ENCODE data around the gene ARHGEF7. TPM values are rescaled to one million over a fixed set of nuclear protein-coding genes. Genes with fewer than 3 reads are reported as not detected.

Gene ARHGEF7
- polyA plus RNA-seq, 1 experiment, result 32.0 TPM

DNA sequence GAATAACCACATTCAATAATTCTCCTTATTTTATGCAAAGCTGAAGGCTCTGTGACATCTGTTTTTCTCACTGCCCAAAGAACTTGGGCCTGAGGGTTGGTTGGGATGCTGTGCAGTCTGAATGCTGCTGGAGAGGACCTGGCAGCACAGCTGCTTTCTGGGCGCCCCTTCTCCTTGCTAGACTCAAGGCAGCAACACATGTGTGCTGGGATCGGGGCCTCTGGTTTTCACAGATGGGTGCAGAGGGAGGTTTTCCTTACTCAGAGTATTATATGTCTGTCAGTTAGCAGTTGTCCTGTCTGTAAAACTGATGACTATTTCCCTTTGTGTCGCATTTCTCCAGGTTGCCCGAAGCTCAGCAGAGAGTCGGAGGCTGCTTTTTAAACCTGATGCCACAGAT lies 152.1 kb downstream of the ARHGEF7 start:
- TF ChIP-seq, protein P1, sequence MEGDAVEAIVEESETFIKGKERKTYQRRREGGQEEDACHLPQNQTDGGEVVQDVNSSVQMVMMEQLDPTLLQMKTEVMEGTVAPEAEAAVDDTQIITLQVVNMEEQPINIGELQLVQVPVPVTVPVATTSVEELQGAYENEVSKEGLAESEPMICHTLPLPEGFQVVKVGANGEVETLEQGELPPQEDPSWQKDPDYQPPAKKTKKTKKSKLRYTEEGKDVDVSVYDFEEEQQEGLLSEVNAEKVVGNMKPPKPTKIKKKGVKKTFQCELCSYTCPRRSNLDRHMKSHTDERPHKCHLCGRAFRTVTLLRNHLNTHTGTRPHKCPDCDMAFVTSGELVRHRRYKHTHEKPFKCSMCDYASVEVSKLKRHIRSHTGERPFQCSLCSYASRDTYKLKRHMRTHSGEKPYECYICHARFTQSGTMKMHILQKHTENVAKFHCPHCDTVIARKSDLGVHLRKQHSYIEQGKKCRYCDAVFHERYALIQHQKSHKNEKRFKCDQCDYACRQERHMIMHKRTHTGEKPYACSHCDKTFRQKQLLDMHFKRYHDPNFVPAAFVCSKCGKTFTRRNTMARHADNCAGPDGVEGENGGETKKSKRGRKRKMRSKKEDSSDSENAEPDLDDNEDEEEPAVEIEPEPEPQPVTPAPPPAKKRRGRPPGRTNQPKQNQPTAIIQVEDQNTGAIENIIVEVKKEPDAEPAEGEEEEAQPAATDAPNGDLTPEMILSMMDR (IDR thresholded peaks at IDR 0.05; ENCODE audit: insufficient read depth, low read depth, low read length), result no peak
- POLR2A ChIA-PET, result no interaction called here
- CTCF ChIA-PET, result interaction anchor here (1.7 kb wide), 1 partner anchor 14 kb away, joined by 4 read pairs; no protein-coding TSS in a partner anchor
- no peaks in the 10 kb centered on the region for H3K27me3 ChIP-seq (ENCODE audit: control insufficient read depth, insufficient read depth, low read length)
- DNase-seq (ENCODE audit: low read depth), result no peak
- H3K4me3 ChIP-seq (ENCODE audit: low read depth, low read length), result no peak overlapping the region
- H3K36me3 ChIP-seq (ENCODE audit: control insufficient read depth, insufficient read depth, low read length), result peaks cover 9% of the 10 kb centered on the region

DNA sequence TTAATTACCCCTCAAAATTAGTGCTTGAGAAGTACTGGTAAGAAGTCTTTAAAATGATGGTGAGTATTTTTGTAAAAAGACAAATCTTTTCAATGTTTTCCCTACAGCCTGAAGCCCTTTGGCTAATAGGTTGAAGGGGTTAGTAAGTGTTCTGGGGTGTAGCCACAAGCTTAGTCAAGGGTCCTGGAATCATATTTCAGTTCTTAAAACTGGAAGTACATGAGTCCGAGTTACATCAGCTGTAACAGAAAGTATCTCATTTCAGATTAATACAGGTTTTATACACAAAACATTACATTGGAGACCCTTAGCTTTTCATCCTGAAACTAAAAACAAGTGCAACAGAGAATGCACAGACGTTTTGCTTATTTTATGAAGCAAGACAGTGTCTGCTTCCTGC lies 152.7 kb downstream of the ARHGEF7 start:
- POLR2A ChIA-PET, result interaction anchor here (0.6 kb wide), 1 partner anchor 27 kb away, joined by 3 read pairs; no protein-coding TSS in a partner anchor
- no peak overlapping the region for H3K4me3 ChIP-seq (ENCODE audit: low read depth, low read length)
- no peak for DNase-seq (ENCODE audit: low read depth)
- H3K27me3 ChIP-seq (ENCODE audit: control insufficient read depth, insufficient read depth, low read length), result no peaks in the 10 kb centered on the region
- TF ChIP-seq, protein P1 (IDR thresholded peaks at IDR 0.05; ENCODE audit: insufficient read depth, low read depth, low read length), result no peak
- H3K36me3 ChIP-seq (ENCODE audit: control insufficient read depth, insufficient read depth, low read length), result peaks cover 9% of the 10 kb centered on the region
- CTCF ChIA-PET, result interaction anchor here (0.6 to 1.7 kb wide), 2 partner anchors 14 to 830 kb away, joined by 3 to 4 read pairs; no protein-coding TSS in a partner anchor

DNA sequence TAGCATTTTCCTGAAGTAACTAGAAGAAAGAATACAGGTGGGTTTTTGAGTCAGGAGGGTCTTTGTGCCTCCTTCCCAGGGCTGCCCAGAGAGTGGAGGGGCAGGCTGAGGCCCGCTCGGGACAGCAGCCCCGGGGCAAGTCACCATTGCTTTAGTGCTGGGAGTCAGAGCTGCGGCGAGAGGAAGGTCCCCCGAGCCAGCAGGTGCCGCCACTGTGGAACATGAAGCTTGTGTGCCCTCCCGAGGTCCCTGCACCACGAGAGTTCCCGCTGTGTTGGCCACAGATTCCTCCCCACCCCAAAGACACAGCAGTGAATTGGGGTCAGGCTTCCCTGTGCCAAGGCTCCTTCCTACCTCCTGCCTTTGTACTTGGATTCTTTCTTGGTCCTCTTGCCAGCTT lies 154.4 kb downstream of the ARHGEF7 start:
- no peak for DNase-seq (ENCODE audit: low read depth)
- H3K27me3 ChIP-seq (ENCODE audit: control insufficient read depth, insufficient read depth, low read length), result no peaks in the 10 kb centered on the region
- peaks cover 17% of the 10 kb centered on the region for H3K36me3 ChIP-seq (ENCODE audit: control insufficient read depth, insufficient read depth, low read length)
- no peak overlapping the region for H3K4me3 ChIP-seq (ENCODE audit: low read depth, low read length)
- ChIA-PET CTCF (no interaction called here), POLR2A (no interaction called here)
- TF ChIP-seq, protein P1 (IDR thresholded peaks at IDR 0.05; ENCODE audit: insufficient read depth, low read depth, low read length), result no peak

DNA sequence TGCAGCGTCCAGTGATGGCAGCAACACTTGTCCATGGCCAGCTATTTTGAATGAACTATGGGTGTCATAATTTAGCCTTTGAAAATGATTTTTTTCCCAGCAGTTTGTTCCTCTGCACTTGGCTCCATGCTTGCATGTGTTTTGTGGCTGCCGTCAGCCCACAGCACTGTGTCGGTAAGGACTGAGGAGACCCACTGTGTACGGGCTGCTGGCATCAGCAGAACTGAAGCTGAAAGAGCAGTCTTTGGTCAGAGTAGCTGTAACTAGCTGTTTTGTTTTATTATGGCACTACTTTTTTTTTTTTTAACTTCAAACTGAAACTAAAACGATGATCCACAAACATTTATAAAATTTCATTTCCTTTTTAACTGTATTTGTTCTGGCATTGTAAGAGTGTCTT lies 155.0 kb downstream of the ARHGEF7 start:
- ChIA-PET CTCF (interaction anchor here (1.6 kb wide), 1 partner anchor 46 kb away, joined by 3 read pairs; no protein-coding TSS in a partner anchor), POLR2A (no interaction called here)
- no peak overlapping the region for H3K4me3 ChIP-seq (ENCODE audit: low read depth, low read length)
- DNase-seq (ENCODE audit: low read depth), result no peak
- TF ChIP-seq, protein P1 (IDR thresholded peaks at IDR 0.05; ENCODE audit: insufficient read depth, low read depth, low read length), result no peak
- H3K36me3 ChIP-seq (ENCODE audit: control insufficient read depth, insufficient read depth, low read length), result peaks cover 17% of the 10 kb centered on the region
- no peaks in the 10 kb centered on the region for H3K27me3 ChIP-seq (ENCODE audit: control insufficient read depth, insufficient read depth, low read length)

DNA sequence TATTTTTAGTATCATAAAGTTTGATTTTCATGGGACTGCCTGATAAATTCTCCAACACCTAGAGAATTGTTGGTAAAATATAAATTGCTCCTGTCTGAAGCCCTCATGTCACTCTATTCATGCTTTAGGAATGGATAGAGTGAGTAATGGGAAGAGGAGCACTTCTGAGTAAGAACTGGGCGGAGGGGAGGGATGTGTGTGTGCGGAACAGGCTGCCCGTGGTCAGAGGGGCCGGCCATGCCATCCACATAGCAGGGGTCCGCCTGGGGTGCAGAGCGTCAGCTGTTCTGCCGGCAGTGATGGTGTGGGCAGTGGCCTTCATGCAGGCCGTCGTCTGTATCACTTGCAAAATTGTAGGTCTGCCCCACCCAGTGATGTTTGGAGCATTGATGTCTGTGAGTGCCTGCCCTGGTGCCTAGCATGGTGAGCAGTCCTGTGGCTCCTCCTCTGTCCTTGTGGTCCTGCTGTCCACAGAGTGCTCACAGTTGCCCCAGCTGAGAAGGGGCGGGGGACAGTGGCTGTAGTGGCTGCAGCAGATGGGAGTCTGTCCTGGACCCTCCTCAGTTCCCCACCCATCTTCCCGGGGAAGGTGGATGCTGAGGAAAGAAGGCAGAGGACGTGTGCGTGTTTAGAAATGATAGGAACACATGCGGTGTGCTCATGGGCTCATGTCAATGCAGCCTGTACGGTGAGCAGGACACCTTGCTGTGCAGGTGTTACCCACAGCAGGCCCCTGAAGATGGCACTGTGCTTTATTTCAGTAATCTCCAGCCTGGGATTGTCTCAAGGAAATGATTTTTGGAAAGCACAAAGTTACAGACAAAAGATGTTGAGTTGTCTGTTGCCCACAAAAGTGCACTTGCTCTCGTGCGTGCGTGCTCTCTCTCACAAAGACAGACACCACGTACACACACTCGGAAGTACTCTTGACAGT lies 155.9 kb downstream of the ARHGEF7 start:
- ChIA-PET POLR2A (no interaction called here), CTCF (interaction anchor here (1.6 kb wide), 1 partner anchor 47 kb away, joined by 3 read pairs; no protein-coding TSS in a partner anchor)
- no peak overlapping the region for H3K4me3 ChIP-seq (ENCODE audit: low read depth, low read length)
- no peaks in the 10 kb centered on the region for H3K27me3 ChIP-seq (ENCODE audit: control insufficient read depth, insufficient read depth, low read length)
- H3K36me3 ChIP-seq (ENCODE audit: control insufficient read depth, insufficient read depth, low read length), result peaks cover 18% of the 10 kb centered on the region
- TF ChIP-seq, protein P1 (IDR thresholded peaks at IDR 0.05; ENCODE audit: insufficient read depth, low read depth, low read length), result no peak
- DNase-seq (ENCODE audit: low read depth), result no peak

Measured in BJ (cell line).